ENCODE results near the gene CPNE7.

GRCh38 chr16:89629827-89630610 is 54.5 kb downstream of the CPNE7 start:
- TF ChIP-seq CTCF (conservative IDR thresholded peaks at IDR 0.05 in 1 of 2, IDR thresholded peaks at IDR 0.05 in 1 of 2; ENCODE audit: low read depth in 1 of 2, low read length in 2 of 2) = no peak
- TF ChIP-seq EZH2 (IDR thresholded peaks at IDR 0.05; ENCODE audit: low read length, missing control alignments) = no peak
